Endothelial cell (in vitro differentiated cells): ENCODE measurements around the gene C1orf226. TPM values are rescaled to one million over a fixed set of nuclear protein-coding genes. Genes with fewer than 3 reads are reported as not detected.

Experiments
- DNase-seq: peaks from one replicate; pipeline ENCODE4 v3.0.0; 2021; ENCODE audit warnings: low spot score
- H3K27ac Mint-ChIP-seq: one replicate; pipeline ENCODE4 v1.8.0; 2021; ENCODE audit warnings: mixed read lengths, inconsistent platforms; ENCODE audit not compliant: unreplicated experiment
- H3K27me3 Mint-ChIP-seq: one replicate; pipeline ENCODE4 v1.8.0; 2021; ENCODE audit warnings: mild to moderate bottlenecking, moderate library complexity, mixed read lengths, inconsistent platforms; ENCODE audit not compliant: unreplicated experiment
- H3K36me3 Mint-ChIP-seq: one replicate; pipeline ENCODE4 v1.8.0; 2021; ENCODE audit warnings: mild to moderate bottlenecking, low read depth, mixed read lengths, inconsistent platforms; ENCODE audit not compliant: unreplicated experiment
- H3K4me1 Mint-ChIP-seq: one replicate; pipeline ENCODE4 v1.8.0; 2021; ENCODE audit warnings: mild to moderate bottlenecking, mixed read lengths, inconsistent platforms; ENCODE audit not compliant: unreplicated experiment
- H3K4me3 Mint-ChIP-seq: one replicate; pipeline ENCODE4 v1.8.0; 2021; ENCODE audit warnings: mild to moderate bottlenecking, mixed read lengths, inconsistent platforms; ENCODE audit not compliant: unreplicated experiment
- H3K9me3 Mint-ChIP-seq: one replicate; pipeline ENCODE4 v1.8.0; 2021; ENCODE audit warnings: mixed read lengths, inconsistent platforms; ENCODE audit not compliant: unreplicated experiment
- CTCF ChIP-seq: fragments of 200-600 bp; sonication (generic); IDR thresholded peaks from one replicate; pipeline ENCODE4 v1.5.0; 2021; ENCODE audit warnings: antibody characterized with exemption; ENCODE audit not compliant: unreplicated experiment
- total RNA-seq: library from RNA; stranded (reverse); fragmentation: NEBNext Ultra II Directional; extraction: Animal tissue kit (Norgen Biotek cat#: 25700); gene quantifications from one replicate; pipeline ENCODE4 v1.2.1, GENCODE V29; 2021; ENCODE audit not compliant: unreplicated experiment

C1orf226 gene
- total RNA-seq, 1 donor from 2014 or later, result 28.2 TPM

- Mint-ChIP-seq H3K4me3 (no peak overlapping the region), H3K4me1 (peaks cover 35% of the 10 kb centered on the region), H3K9me3 (no peaks in the 10 kb centered on the region), H3K36me3 (peaks cover 33% of the 10 kb centered on the region), H3K27ac (no peak overlapping the region), H3K27me3 (peaks cover 8% of the 10 kb centered on the region)
- TF ChIP-seq CTCF, result no peak
- DNase-seq, result no peak
Observed at GRCh38 chr1:162360237-162360873, 21.2 kb upstream of the C1orf226 start.

- Mint-ChIP-seq H3K4me1 (peaks cover 31% of the 10 kb centered on the region), H3K27me3 (peaks cover 8% of the 10 kb centered on the region), H3K36me3 (peaks cover 28% of the 10 kb centered on the region), H3K27ac (no peak overlapping the region), H3K4me3 (no peak overlapping the region), H3K9me3 (no peaks in the 10 kb centered on the region)
- TF ChIP-seq CTCF, result no peak
- DNase-seq, result no peak
Observed at GRCh38 chr1:162360874-162361260, 20.7 kb upstream of the C1orf226 start.

- Mint-ChIP-seq H3K9me3 (no peaks in the 10 kb centered on the region), H3K27me3 (peaks cover 8% of the 10 kb centered on the region), H3K4me3 (no peak overlapping the region), H3K4me1 (peaks cover 27% of the 10 kb centered on the region), H3K36me3 (peaks cover 28% of the 10 kb centered on the region), H3K27ac (no peak overlapping the region)
- TF ChIP-seq CTCF, result no peak
- DNase-seq, result no peak
Observed at GRCh38 chr1:162361349-162361748, 20.2 kb upstream of the C1orf226 start.

- Mint-ChIP-seq H3K27ac (no peak overlapping the region), H3K36me3 (peaks cover 19% of the 10 kb centered on the region), H3K4me3 (no peak overlapping the region), H3K4me1 (peaks cover 8% of the 10 kb centered on the region), H3K9me3 (no peaks in the 10 kb centered on the region), H3K27me3 (peaks cover 4% of the 10 kb centered on the region)
- no peak for DNase-seq
- no peak for TF ChIP-seq CTCF
Observed at GRCh38 chr1:162363823-162364222, 17.7 kb upstream of the C1orf226 start.

GRCh38 chr1:162364498-162364897 is 17.0 kb upstream of the C1orf226 start:
- H3K27me3 Mint-ChIP-seq, result no peaks in the 10 kb centered on the region
- no peak overlapping the region for H3K4me3 Mint-ChIP-seq
- no peak overlapping the region for H3K27ac Mint-ChIP-seq
- DNase-seq, result no peak
- no peak for TF ChIP-seq CTCF
- H3K4me1 Mint-ChIP-seq, result peaks cover 1% of the 10 kb centered on the region
- H3K36me3 Mint-ChIP-seq, result peaks cover 14% of the 10 kb centered on the region
- no peaks in the 10 kb centered on the region for H3K9me3 Mint-ChIP-seq
